NCI-H460 (cell line): ENCODE measurements around the gene NEO1. TPM values are rescaled to one million over a fixed set of nuclear protein-coding genes. Genes with fewer than 3 reads are reported as not detected.

Experiments used
- DNase-seq: peaks from one replicate; pipeline ENCODE4 v3.0.0-alpha.2; 2016; ENCODE audit warnings: low read depth; ENCODE audit errors: extremely low read depth
- small RNA-seq, 2 experiments: library from RNA; depleted of rRNA; stranded (forward); fragments of <200 nt; gene quantifications; one replicate each; pipeline ENCODE3, GENCODE V24; 2014
- total RNA-seq: library from RNA; depleted of rRNA; stranded (reverse); fragments of >200 nt; shearing (Covaris generic); gene quantifications from 2 replicates; pipeline ENCODE4 v1.2.3, GENCODE V29; 2014

NEO1 gene
- total RNA-seq, 1 experiment from 2014 or later = 8.2 TPM

- DNase-seq = no peak
Measured at GRCh38 chr15:73341886-73342600, 289.8 kb downstream of the NEO1 start.

DNA sequence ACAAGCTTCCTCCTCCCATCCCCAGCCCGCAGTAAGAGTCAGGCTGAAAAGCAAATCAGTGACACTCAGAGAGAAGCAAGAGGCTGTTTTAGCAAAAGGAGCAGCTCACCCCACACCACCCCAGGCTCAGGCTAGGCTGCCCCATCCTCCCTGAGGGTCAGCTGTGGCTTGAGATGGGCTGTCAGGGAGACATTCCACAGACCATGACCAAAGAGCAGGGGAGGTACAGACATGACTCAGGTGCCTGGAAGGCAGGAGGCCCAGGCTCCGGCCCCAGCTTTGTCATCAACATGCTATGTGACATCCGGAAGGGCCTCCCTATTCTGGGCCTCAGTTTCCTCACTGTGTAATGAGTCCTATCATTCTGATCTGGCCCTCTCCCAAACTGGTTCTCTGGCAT is 291.8 kb downstream of the NEO1 start:
- DNase-seq = no peak

DNA sequence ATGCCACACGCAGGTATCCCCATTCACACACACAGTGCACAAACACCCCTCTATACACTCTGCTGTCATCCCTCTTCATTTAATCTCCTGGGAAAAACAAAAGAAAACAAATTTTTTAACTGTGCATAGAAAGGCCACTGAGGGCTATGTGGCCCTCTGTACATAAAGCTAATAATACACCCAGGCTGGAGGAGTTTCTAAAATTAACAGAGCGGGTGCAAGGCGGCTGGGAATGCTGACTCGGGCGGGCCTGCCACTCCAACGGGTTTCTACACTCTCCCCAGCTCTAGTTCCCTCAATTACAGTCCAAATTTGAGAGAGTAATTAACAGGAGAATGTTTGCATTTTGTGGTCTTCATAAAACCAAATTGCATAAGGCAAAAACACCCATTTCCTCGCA is 293.4 kb downstream of the NEO1 start:
- no peak for DNase-seq

- peak; percentile 50 for DNase-seq
Measured at GRCh38 chr15:73346735-73347312, 294.6 kb downstream of the NEO1 start.

GRCh38 chr15:73349191-73349590 is 296.9 kb downstream of the NEO1 start:
- no peak for DNase-seq

DNA sequence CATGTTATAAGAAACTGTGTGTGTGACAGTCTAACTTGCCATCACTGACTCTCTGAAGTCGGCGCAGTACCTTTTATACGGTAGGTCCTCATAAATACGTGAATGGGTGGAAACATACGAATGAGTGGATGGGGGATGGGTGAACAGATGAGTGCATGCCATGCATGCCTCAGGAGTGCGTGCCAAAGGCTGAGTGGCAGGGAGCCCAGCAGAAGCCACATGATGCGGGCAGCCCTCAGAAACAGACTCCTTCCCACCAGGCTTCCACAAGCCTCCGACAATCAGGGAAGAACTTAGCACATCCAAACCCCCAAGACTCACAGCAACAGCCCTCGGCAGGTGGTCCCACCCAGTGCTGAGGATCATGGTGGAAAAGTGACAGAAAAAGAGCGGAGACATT is 299.8 kb downstream of the NEO1 start:
- DNase-seq = no peak

- no peak for DNase-seq
Measured at GRCh38 chr15:73353734-73354133, 301.5 kb downstream of the NEO1 start.

GRCh38 chr15:73354241-73354640 is 302.0 kb downstream of the NEO1 start:
- DNase-seq = no peak

Small RNA genes within 50 kb of the gene (small RNA-seq; reads per million reads assigned to genes)
- 0 reads per million in 2 experiments for gene FKBP1AP2
